ENCODE measurements around the gene MBD6. TPM values are rescaled to one million over a fixed set of nuclear protein-coding genes. Genes with fewer than 3 reads are reported as not detected.

Gene MBD6
- polyA plus RNA-seq, 1 donor (not counting 4 experiments of a cell fraction or from before 2014, with no cell fraction given) = 1.8 TPM

DNA sequence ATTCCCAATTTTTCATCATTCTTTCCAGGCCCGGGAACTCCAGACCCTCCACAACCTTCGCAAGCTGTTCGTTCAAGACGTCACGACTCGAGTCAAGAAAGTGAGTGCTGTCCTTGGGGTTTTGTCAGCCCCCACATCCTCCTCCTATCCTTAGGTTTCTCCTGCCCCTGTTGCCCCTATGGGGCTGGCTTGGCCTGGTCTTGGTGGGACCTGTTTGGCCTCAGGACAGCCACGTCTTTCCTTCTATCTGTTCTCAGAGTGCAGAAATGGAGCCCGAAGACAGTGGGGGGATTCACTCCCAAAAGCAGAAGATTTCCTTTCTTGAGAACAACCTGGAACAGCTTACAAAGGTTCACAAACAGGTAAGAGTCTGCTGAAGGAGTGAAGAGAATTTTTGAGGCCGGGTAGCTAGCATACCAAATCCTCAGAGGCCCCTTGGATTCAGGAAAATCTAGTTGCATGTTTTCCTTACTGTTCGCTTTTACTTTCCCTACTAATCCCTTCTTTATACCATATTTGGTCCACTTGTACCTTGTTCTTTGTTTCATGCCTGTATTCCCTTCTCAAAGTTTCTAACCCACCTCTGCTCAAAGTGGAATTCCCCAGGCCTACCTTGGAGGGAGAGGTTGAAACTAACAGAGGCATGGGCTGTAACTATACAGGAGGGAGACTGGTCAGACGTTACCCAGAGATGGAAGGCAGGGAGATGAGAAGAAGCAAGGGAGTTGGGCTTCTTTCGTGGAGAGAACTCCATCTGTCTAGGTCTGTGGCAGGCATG lies 55.5 kb downstream of the MBD6 start:
- Histone ChIP-seq H3K4me1 (ENCODE audit: control insufficient read depth, extremely low read depth, insufficient read depth, low read length) (no peaks in the 10 kb centered on the region), H4K20me1 (ENCODE audit: control insufficient read depth, extremely low read depth, insufficient read depth, low read length) (no peaks in the 10 kb centered on the region), H3K36me3 (ENCODE audit: control insufficient read depth in 2 of 2, extremely low read depth in 1 of 2, insufficient read depth in 2 of 2, low read length in 2 of 2) (no peaks in the 10 kb centered on the region), H3K4me3 (ENCODE audit: control insufficient read depth in 2 of 3, extremely low read depth in 1 of 3, insufficient read depth in 2 of 3, low read depth in 1 of 3, low read length in 3 of 3) (no peak overlapping the region), H3K27me3 (ENCODE audit: control insufficient read depth, extremely low read depth, insufficient read depth, low read length) (peaks cover 6% of the 10 kb centered on the region), H2AFZ (ENCODE audit: control insufficient read depth, low read length) (no peak overlapping the region), H3K9me3 (ENCODE audit: control insufficient read depth, low read depth, low read length) (no peaks in the 10 kb centered on the region), H3K4me2 (ENCODE audit: control insufficient read depth, extremely low read depth, insufficient read depth, low read depth, low read length) (no peak overlapping the region), H3K27ac (ENCODE audit: control insufficient read depth, insufficient read depth, low read length) (no peak overlapping the region), H3K79me2 (ENCODE audit: control insufficient read depth, insufficient read depth, low read length) (no peaks in the 10 kb centered on the region), H3K9ac (ENCODE audit: control insufficient read depth, extremely low read depth, insufficient read depth, low read length) (no peak overlapping the region), H3K9me1 (ENCODE audit: control insufficient read depth, extremely low read depth, insufficient read depth, low read length) (no peaks in the 10 kb centered on the region)
- FAIRE-seq = no peak
- TF ChIP-seq, protein P1, sequence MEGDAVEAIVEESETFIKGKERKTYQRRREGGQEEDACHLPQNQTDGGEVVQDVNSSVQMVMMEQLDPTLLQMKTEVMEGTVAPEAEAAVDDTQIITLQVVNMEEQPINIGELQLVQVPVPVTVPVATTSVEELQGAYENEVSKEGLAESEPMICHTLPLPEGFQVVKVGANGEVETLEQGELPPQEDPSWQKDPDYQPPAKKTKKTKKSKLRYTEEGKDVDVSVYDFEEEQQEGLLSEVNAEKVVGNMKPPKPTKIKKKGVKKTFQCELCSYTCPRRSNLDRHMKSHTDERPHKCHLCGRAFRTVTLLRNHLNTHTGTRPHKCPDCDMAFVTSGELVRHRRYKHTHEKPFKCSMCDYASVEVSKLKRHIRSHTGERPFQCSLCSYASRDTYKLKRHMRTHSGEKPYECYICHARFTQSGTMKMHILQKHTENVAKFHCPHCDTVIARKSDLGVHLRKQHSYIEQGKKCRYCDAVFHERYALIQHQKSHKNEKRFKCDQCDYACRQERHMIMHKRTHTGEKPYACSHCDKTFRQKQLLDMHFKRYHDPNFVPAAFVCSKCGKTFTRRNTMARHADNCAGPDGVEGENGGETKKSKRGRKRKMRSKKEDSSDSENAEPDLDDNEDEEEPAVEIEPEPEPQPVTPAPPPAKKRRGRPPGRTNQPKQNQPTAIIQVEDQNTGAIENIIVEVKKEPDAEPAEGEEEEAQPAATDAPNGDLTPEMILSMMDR (optimal IDR thresholded peaks at IDR 0.05 in 1 of 3, IDR thresholded peaks at IDR 0.05 in 1 of 3, conservative IDR thresholded peaks at IDR 0.05 in 1 of 3; ENCODE audit: extremely low read depth in 1 of 3, insufficient read depth in 2 of 3, low read length in 3 of 3) = no peak
- no peak for TF ChIP-seq EZH2 (IDR thresholded peaks at IDR 0.05; ENCODE audit: low read length)
- DNase-seq (ENCODE audit: low read depth, low spot score) = no peak
- dilution Hi-C loops (cut with MboI; ENCODE audit: extremely low pct_ligation_motif_present, low sequenced_read_pairs) = loop anchor here (10.0 to 25.0 kb wide), 2 partner anchors 57 to 159 kb away; partner anchors contain the start of genes AGAP2, B4GALNT1 and TSPAN31

GRCh38 chr12:57579011-57579410 lies 56.4 kb downstream of the MBD6 start:
- H2AFZ ChIP-seq (ENCODE audit: control insufficient read depth, low read length) = no peak overlapping the region
- dilution Hi-C loops (cut with MboI; ENCODE audit: extremely low pct_ligation_motif_present, low sequenced_read_pairs) = loop anchor here (10.0 to 25.0 kb wide), 2 partner anchors 56 to 158 kb away; partner anchors contain the start of genes AGAP2, B4GALNT1 and TSPAN31
- peaks cover 6% of the 10 kb centered on the region for H3K27me3 ChIP-seq (ENCODE audit: control insufficient read depth, extremely low read depth, insufficient read depth, low read length)
- H3K27ac ChIP-seq (ENCODE audit: control insufficient read depth, insufficient read depth, low read length) = no peak overlapping the region
- H3K79me2 ChIP-seq (ENCODE audit: control insufficient read depth, insufficient read depth, low read length) = no peaks in the 10 kb centered on the region
- no peaks in the 10 kb centered on the region for H3K4me1 ChIP-seq (ENCODE audit: control insufficient read depth, extremely low read depth, insufficient read depth, low read length)
- TF ChIP-seq, protein P1 (optimal IDR thresholded peaks at IDR 0.05 in 1 of 3, IDR thresholded peaks at IDR 0.05 in 1 of 3, conservative IDR thresholded peaks at IDR 0.05 in 1 of 3; ENCODE audit: extremely low read depth in 1 of 3, insufficient read depth in 2 of 3, low read length in 3 of 3) = no peak
- no peak for TF ChIP-seq EZH2 (IDR thresholded peaks at IDR 0.05; ENCODE audit: low read length)
- no peaks in the 10 kb centered on the region for H3K9me3 ChIP-seq (ENCODE audit: control insufficient read depth, low read depth, low read length)
- H3K4me3 ChIP-seq (ENCODE audit: control insufficient read depth in 2 of 3, extremely low read depth in 1 of 3, insufficient read depth in 2 of 3, low read depth in 1 of 3, low read length in 3 of 3) = no peak overlapping the region
- no peaks in the 10 kb centered on the region for H4K20me1 ChIP-seq (ENCODE audit: control insufficient read depth, extremely low read depth, insufficient read depth, low read length)
- DNase-seq (ENCODE audit: low read depth, low spot score) = no peak
- no peaks in the 10 kb centered on the region for H3K9me1 ChIP-seq (ENCODE audit: control insufficient read depth, extremely low read depth, insufficient read depth, low read length)
- no peaks in the 10 kb centered on the region for H3K36me3 ChIP-seq (ENCODE audit: control insufficient read depth in 2 of 2, extremely low read depth in 1 of 2, insufficient read depth in 2 of 2, low read length in 2 of 2)
- H3K9ac ChIP-seq (ENCODE audit: control insufficient read depth, extremely low read depth, insufficient read depth, low read length) = no peak overlapping the region
- no peak for FAIRE-seq
- H3K4me2 ChIP-seq (ENCODE audit: control insufficient read depth, extremely low read depth, insufficient read depth, low read depth, low read length) = no peak overlapping the region

Small RNAs within 50 kb of the gene (small RNA-seq; reads per million reads assigned to genes)
- 0 reads per million in 3 experiments for gene MIR616 (ENCODE audit: insufficient read length in 3 of 3, low read depth in 3 of 3, low replicate concordance in 1 of 3)

Other genes with a start within 250 kb of the MBD6 start
- 8.1 to 13.4 TPM (median 11.1 TPM) in 3 replicates for gene R3HDM2, start 91.8 kb upstream of the MBD6 start, polyA plus RNA-seq
- 0.04 TPM in 1 of 3 replicates, not detected in the others for gene INHBC, start 88.0 kb upstream of the MBD6 start, polyA plus RNA-seq
- gene INHBE, start 67.5 kb upstream of the MBD6 start, polyA plus RNA-seq = not detected in 3 replicates
- 1.0 to 1.4 TPM (median 1.2 TPM) in 3 replicates for gene GLI1, start 63.0 kb upstream of the MBD6 start, polyA plus RNA-seq
- gene ARHGAP9, start 43.0 kb upstream of the MBD6 start, polyA plus RNA-seq = 0.15 TPM in 1 of 3 replicates, not detected in the others
- 92.9 to 137 TPM (median 125 TPM) in 3 replicates for gene MARS1, start 34.8 kb upstream of the MBD6 start, polyA plus RNA-seq
- 7.8 to 25.6 TPM (median 23.6 TPM) in 3 replicates for gene DDIT3, start 2.3 kb upstream of the MBD6 start, polyA plus RNA-seq
- gene DCTN2, start 24.4 kb downstream of the MBD6 start, polyA plus RNA-seq = 109 to 158 TPM (median 132 TPM) in 3 replicates
- 0.01 to 0.10 TPM (median 0.05 TPM) in 3 replicates for gene KIF5A, start 27.2 kb downstream of the MBD6 start, polyA plus RNA-seq
- 73.5 to 109 TPM (median 93.6 TPM) in 3 replicates for gene PIP4K2C, start 68.4 kb downstream of the MBD6 start, polyA plus RNA-seq
- 2.6 to 5.4 TPM (median 3.5 TPM) in 3 replicates for gene DTX3, start 82.0 kb downstream of the MBD6 start, polyA plus RNA-seq
- gene ARHGEF25, start 88.6 kb downstream of the MBD6 start, polyA plus RNA-seq = 0.12 to 0.26 TPM (median 0.26 TPM) in 3 replicates
- gene B4GALNT1, start 110.4 kb downstream of the MBD6 start, polyA plus RNA-seq = 0.08 to 0.37 TPM (median 0.08 TPM) in 3 replicates
- gene OS9, start 171.3 kb downstream of the MBD6 start, polyA plus RNA-seq = 82.2 to 96.9 TPM (median 95.1 TPM) in 3 replicates
- 0.13 to 0.18 TPM (median 0.15 TPM) in 3 replicates for gene AGAP2, start 215.9 kb downstream of the MBD6 start, polyA plus RNA-seq
- 37.4 to 47.7 TPM (median 40.6 TPM) in 3 replicates for gene TSPAN31, start 222.2 kb downstream of the MBD6 start, polyA plus RNA-seq
- gene CDK4, start 229.5 kb downstream of the MBD6 start, polyA plus RNA-seq = 146 to 176 TPM (median 153 TPM) in 3 replicates
- gene MARCHF9, start 232.3 kb downstream of the MBD6 start, polyA plus RNA-seq = 10.9 to 17.0 TPM (median 12.4 TPM) in 3 replicates
- 19.0 to 40.5 TPM (median 33.6 TPM) in 3 replicates for gene CYP27B1, start 244.3 kb downstream of the MBD6 start, polyA plus RNA-seq
- gene METTL1, start 249.3 kb downstream of the MBD6 start, polyA plus RNA-seq = 24.3 to 25.5 TPM (median 24.5 TPM) in 3 replicates
- 5.4 to 7.7 TPM (median 6.5 TPM) in 3 replicates for gene EEF1AKMT3, start 249.8 kb downstream of the MBD6 start, polyA plus RNA-seq

Measured in keratinocyte (primary cell).